ENCODE measurements around the gene E2F8.

Gene E2F8

DNA sequence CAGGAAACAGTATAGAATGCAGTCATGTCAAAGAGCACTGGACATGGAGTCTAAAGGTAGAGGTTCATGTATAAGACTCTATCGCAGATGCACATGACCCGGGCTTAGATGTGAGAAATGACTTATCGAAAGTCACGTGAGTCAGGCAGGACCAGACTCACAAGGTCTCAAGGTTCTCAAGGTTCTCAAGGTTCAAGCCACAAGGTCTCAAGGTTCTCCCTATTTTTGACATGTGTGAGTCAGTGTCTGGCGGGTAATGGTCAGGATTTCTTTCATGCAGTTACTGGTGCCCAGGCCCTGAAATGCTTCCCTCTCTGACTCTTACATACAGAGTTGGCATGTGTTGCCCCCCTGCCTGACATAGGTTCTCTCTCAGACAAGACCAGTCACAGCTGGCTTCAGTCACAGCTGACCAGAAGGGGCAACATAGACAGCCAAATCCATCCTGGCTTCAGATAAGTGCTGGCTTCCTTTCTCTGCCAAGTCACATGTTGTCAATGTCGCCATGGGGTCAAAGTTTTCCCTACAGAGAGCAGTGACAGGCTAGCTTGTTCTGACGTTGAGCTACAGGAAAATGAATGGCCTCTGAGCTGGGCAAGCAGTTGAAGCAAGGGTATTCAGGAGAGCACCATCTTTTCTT is 49.1 kb downstream of the E2F8 start:
- no peaks in the 10 kb centered on the region for H3K27me3 ChIP-seq
- no peak overlapping the region for H3K4me2 ChIP-seq
- no peak overlapping the region for H3K9ac ChIP-seq
- H3K4me3 ChIP-seq: no peak overlapping the region
- no peaks in the 10 kb centered on the region for H3K9me3 ChIP-seq (replicated peaks in 1 of 11)
- no peaks in the 10 kb centered on the region for H3K36me3 ChIP-seq
- no peaks in the 10 kb centered on the region for H4K20me1 ChIP-seq
- no peak for TF ChIP-seq Cebpa-rat (IDR thresholded peaks at IDR 0.05)
- H3K27ac ChIP-seq: no peak overlapping the region
- no peaks in the 10 kb centered on the region for H3K4me1 ChIP-seq

- Histone ChIP-seq H3K9me3 (replicated peaks in 1 of 11) (no peaks in the 10 kb centered on the region), H3K36me3 (no peaks in the 10 kb centered on the region), H3K27me3 (no peaks in the 10 kb centered on the region), H3K4me2 (no peak overlapping the region), H3K4me3 (no peak overlapping the region), H3K4me1 (no peaks in the 10 kb centered on the region), H4K20me1 (no peaks in the 10 kb centered on the region; a peak in 1 of 22 replicates), H3K9ac (no peak overlapping the region), H3K27ac (no peak overlapping the region)
- TF ChIP-seq Cebpa-rat (IDR thresholded peaks at IDR 0.05): no peak
Measured at GRCh38 chr11:19187833-19188258, 52.9 kb downstream of the E2F8 start.

DNA sequence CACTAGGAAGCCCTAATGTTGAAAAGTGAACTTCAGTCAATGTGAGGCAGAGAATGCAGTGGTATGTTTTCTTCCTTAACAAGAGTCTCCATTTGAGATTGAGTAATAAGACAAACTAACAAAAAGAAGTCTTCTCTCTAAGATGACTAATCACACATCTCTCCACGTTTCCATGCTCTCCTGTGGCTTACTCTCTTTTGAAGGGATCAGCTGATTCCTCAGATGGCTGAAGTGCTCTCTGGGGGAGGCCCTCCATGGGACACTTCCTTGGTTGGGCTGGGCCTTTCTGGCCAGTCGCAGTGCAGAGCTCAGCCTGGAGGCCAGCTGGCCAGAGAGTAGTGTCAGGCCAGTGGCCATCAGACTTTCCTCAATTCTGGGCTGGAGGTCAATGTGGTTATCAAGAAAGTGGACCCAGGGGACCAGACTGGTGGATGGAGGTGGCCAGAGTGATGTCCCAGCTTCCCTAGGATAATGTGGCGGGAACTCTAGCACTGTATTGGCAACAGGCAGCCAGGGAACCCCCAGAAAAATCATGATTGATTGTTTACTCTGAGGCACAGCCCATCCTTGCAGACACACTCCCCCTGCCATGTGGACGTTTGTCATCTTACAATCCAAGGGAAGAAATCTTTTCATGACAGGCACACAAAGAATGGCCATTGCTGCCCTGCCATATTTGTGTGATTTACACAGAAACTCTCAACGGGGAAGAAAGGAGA is 53.5 kb downstream of the E2F8 start:
- TF ChIP-seq Cebpa-rat (IDR thresholded peaks at IDR 0.05): no peak

DNA sequence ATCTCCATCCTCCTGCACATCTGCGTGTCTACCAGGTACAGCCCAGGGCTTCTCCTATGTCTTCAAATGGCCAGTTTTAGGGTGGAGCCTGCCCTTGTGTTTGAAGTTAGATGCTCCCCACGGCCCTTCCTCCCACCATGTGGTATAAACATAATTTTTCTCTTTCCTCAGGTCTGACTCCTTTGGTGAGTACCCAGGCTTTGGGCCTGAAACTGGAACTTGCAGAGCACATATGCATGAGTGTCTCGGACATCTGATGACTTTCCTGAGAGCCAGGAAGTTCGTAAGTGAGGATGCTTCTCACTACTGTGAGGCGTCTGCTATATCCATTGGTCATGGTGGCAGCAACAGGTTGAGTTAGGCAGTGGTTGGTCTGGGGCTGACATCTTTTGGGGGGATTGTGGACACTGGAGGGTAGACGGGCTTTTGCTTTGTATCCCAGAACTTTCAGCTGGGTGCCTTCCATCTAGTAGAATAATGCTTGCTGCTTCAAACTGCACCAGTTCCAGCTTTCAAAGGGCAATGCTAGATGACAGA is 55.2 kb downstream of the E2F8 start:
- Histone ChIP-seq H3K27ac (no peak overlapping the region), H4K20me1 (no peaks in the 10 kb centered on the region; a peak in 2 of 22 replicates), H3K36me3 (no peaks in the 10 kb centered on the region), H3K9me3 (replicated peaks in 1 of 11) (no peaks in the 10 kb centered on the region), H3K9ac (no peak overlapping the region), H3K4me2 (no peak overlapping the region), H3K4me1 (peaks cover 0 to 14% (median 0%) of the 10 kb centered on the region in 10 experiments; a peak in 4 of 20 replicates), H3K27me3 (no peaks in the 10 kb centered on the region), H3K4me3 (no peak overlapping the region)
- no peak for TF ChIP-seq Cebpa-rat (IDR thresholded peaks at IDR 0.05)

More for the DNA sequence above, 53.5 kb downstream of the E2F8 start:
- Histone ChIP-seq H3K27ac (no peak overlapping the region), H3K36me3 (no peaks in the 10 kb centered on the region), H3K4me1 (0 out of 20 replicates have a peak, but pooled peaks cover 0 to 2% (median 0%) of the 10 kb centered on the region in 10 experiments), H3K9me3 (replicated peaks in 1 of 11) (no peaks in the 10 kb centered on the region), H3K4me3 (no peak overlapping the region), H3K4me2 (no peak overlapping the region), H4K20me1 (no peaks in the 10 kb centered on the region; a peak in 1 of 22 replicates), H3K27me3 (no peaks in the 10 kb centered on the region), H3K9ac (no peak overlapping the region)

GRCh38 chr11:19185036-19185435 is 55.7 kb downstream of the E2F8 start:
- Histone ChIP-seq H3K4me1 (peaks cover 0 to 14% (median 0%) of the 10 kb centered on the region in 10 experiments; a peak in 4 of 20 replicates), H3K9me3 (replicated peaks in 1 of 11) (no peaks in the 10 kb centered on the region), H3K4me3 (no peak overlapping the region), H3K9ac (no peak overlapping the region), H3K27ac (no peak overlapping the region), H3K4me2 (no peak overlapping the region), H3K27me3 (no peaks in the 10 kb centered on the region), H4K20me1 (no peaks in the 10 kb centered on the region; a peak in 2 of 22 replicates), H3K36me3 (peaks cover 0 to 5% (median 0%) of the 10 kb centered on the region in 11 experiments; a peak in 1 of 22 replicates)
- no peak for TF ChIP-seq Cebpa-rat (IDR thresholded peaks at IDR 0.05)

DNA sequence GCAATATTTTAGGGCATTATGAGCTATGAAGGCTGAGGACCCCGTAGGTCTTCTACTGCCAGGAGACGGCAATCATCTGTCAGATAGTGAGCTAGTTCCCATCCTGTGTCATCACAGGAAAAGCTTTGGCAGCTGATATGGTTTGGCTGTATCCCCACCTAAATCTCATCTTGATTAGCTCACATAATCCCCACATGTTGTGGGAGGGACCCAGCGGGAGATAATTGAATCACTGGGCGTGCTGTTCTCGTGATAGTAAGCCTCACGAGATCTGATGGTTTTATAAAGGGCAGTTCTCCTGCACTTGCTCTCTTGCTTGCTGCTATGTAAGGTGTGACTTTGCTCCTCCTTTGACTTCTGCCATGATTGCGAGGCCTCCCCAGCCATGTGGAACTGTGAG is 57.1 kb downstream of the E2F8 start:
- Histone ChIP-seq H3K36me3 (peaks cover 0 to 8% (median 0%) of the 10 kb centered on the region in 11 experiments; a peak in 1 of 22 replicates), H3K9ac (no peak overlapping the region), H3K4me3 (no peak overlapping the region), H3K9me3 (replicated peaks in 1 of 11) (no peaks in the 10 kb centered on the region), H3K27ac (no peak overlapping the region), H3K4me2 (no peak overlapping the region), H3K27me3 (no peaks in the 10 kb centered on the region), H3K4me1 (peaks cover 0 to 14% (median 0%) of the 10 kb centered on the region in 10 experiments; a peak in 4 of 20 replicates), H4K20me1 (no peaks in the 10 kb centered on the region; a peak in 2 of 22 replicates)
- no peak for TF ChIP-seq Cebpa-rat (IDR thresholded peaks at IDR 0.05)

- no peak overlapping the region for H3K4me3 ChIP-seq
- no peak overlapping the region for H3K27ac ChIP-seq
- H3K36me3 ChIP-seq: peaks cover 6 to 23% (median 13%) of the 10 kb centered on the region in 11 experiments; a peak in 20 of 22 replicates
- no peaks in the 10 kb centered on the region for H3K27me3 ChIP-seq
- H3K9ac ChIP-seq: no peak overlapping the region
- no peak for TF ChIP-seq Cebpa-rat (IDR thresholded peaks at IDR 0.05)
- no peaks in the 10 kb centered on the region; a peak in 2 of 22 replicates for H4K20me1 ChIP-seq
- peak overlapping the region in 2 of 11 experiments; percentile 41 to 67; a peak in 4 of 22 replicates for H3K4me2 ChIP-seq
- peaks cover 0 to 14% (median 0%) of the 10 kb centered on the region in 10 experiments; a peak in 4 of 20 replicates for H3K4me1 ChIP-seq
- H3K9me3 ChIP-seq (replicated peaks in 1 of 11): no peaks in the 10 kb centered on the region
Measured at GRCh38 chr11:19181531-19182261, 59.0 kb downstream of the E2F8 start.

DNA sequence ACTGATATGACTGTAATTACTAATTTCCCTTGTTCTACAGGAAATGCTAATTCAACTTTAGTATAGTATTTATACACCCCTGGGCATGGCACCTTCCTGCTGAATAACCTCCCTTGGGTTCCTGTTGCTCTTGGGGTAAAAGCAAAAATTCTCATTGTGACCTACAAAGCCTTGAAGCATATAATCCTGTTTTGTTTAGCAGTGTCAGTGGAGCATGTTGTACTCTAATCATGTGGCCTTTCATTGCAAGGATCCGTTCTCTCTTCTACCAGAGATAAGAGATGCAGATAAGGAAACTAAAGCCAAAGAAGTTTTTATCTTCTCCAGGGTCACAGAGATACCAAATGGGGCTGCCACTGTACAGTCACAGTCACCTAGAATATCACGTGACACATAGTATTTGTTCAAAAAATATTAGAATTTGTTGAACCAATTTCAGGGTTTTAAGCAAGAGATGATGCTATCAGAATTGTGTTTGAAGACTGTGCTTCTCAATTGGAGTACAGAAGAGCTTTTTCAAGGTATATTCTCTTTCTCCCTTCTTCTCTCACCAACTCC is 64.0 kb downstream of the E2F8 start:
- H4K20me1 ChIP-seq: no peaks in the 10 kb centered on the region; a peak in 1 of 22 replicates
- no peak overlapping the region for H3K4me2 ChIP-seq
- no peak for TF ChIP-seq Cebpa-rat (IDR thresholded peaks at IDR 0.05)
- no peaks in the 10 kb centered on the region for H3K9me3 ChIP-seq (replicated peaks in 1 of 11)
- no peak overlapping the region for H3K4me3 ChIP-seq
- H3K27ac ChIP-seq: no peak overlapping the region
- H3K9ac ChIP-seq: no peak overlapping the region
- peaks cover 0 to 8% (median 0%) of the 10 kb centered on the region in 10 experiments; a peak in 4 of 20 replicates for H3K4me1 ChIP-seq
- no peaks in the 10 kb centered on the region for H3K27me3 ChIP-seq
- H3K36me3 ChIP-seq: peaks cover 48 to 65% (median 57%) of the 10 kb centered on the region in 11 experiments

Measured in BLaER1 treated with 17β-estradiol and CSF1 and Interleukin-3, amounts not matched to agents 10 nM and 100 nM (cell line).